Neuronal stem cell (in vitro differentiated cells): ENCODE results near the gene BMPER.

Source experiments
- DNase-seq: peaks from one replicate; pipeline ENCODE4 v3.0.0-alpha.2; 2013; ENCODE audit warnings: low spot score
- H2AFZ ChIP-seq: one replicate; pipeline ENCODE4 v1.6.1; 2013; ENCODE audit warnings: mild to moderate bottlenecking, low read length, inconsistent platforms
- H2AK5ac ChIP-seq: 2 replicates; pipeline ENCODE4 v1.6.1; 2013; ENCODE audit warnings: low read depth, mild to moderate bottlenecking, inconsistent platforms, low read length, moderate library complexity, mixed read lengths
- H2BK120ac ChIP-seq: 2 replicates; pipeline ENCODE4 v1.6.1; 2013; ENCODE audit warnings: low read depth, mild to moderate bottlenecking, inconsistent platforms, low read length, moderate library complexity, mixed read lengths
- H2BK12ac ChIP-seq: one replicate; pipeline ENCODE4 v1.6.1; 2013; ENCODE audit warnings: low read length, inconsistent platforms
- H2BK15ac ChIP-seq: 2 replicates; pipeline ENCODE4 v1.6.1; 2013; ENCODE audit warnings: mild to moderate bottlenecking, low read length, inconsistent platforms, mixed read lengths
- H2BK5ac ChIP-seq: one replicate; pipeline ENCODE4 v1.6.1; 2013; ENCODE audit warnings: inconsistent platforms, mild to moderate bottlenecking, low read length, moderate library complexity
- H3K14ac ChIP-seq: one replicate; pipeline ENCODE4 v1.6.1; 2013; ENCODE audit warnings: low read length, inconsistent platforms
- H3K18ac ChIP-seq: 2 replicates; pipeline ENCODE4 v1.6.1; 2013; ENCODE audit warnings: low read length, inconsistent platforms
- H3K23ac ChIP-seq: 2 replicates; pipeline ENCODE4 v1.6.1; 2013; ENCODE audit warnings: low read depth, mild to moderate bottlenecking, mixed read lengths, low read length, inconsistent platforms; ENCODE audit not compliant: poor library complexity
- H3K27ac ChIP-seq: replicated peaks from 3 replicates; pipeline ENCODE4 v1.5.1; 2013; ENCODE audit warnings: low read length, inconsistent platforms
- H3K27me3 ChIP-seq, 3 experiments: 2 replicates each; pipeline ENCODE4 v1.6.1; 2013; ENCODE audit warnings: low read length in 3 of 3, mild to moderate bottlenecking in 2 of 3, inconsistent platforms in 1 of 3, low read depth in 1 of 3, mixed read lengths in 1 of 3, moderate library complexity in 1 of 3; ENCODE audit not compliant: control insufficient read depth in 3 of 3, insufficient read depth in 3 of 3
- H3K36me3 ChIP-seq, 2 donors: replicated peaks in 1 of 2; 2 replicates each; pipeline ENCODE4 v1.6.1; 2013; ENCODE audit warnings: low read length in 2 of 2; ENCODE audit not compliant: control insufficient read depth in 2 of 2, insufficient read depth in 2 of 2
- H3K4ac ChIP-seq: 2 replicates; pipeline ENCODE4 v1.6.1; 2013; ENCODE audit warnings: inconsistent platforms, mild to moderate bottlenecking, low read length, moderate library complexity
- H3K4me1 ChIP-seq, 2 donors: 1 replicate in 1 of 2; 2 replicates in 1 of 2; pipeline ENCODE4 v1.6.1; 2013; ENCODE audit warnings: low read length in 2 of 2, low read depth in 1 of 2; ENCODE audit not compliant: control insufficient read depth in 2 of 2, insufficient read depth in 1 of 2
- H3K4me2 ChIP-seq: one replicate; pipeline ENCODE4 v1.6.1; 2013; ENCODE audit warnings: mild to moderate bottlenecking, low read length, inconsistent platforms; ENCODE audit not compliant: insufficient read depth, poor library complexity, severe bottlenecking
- H3K4me3 ChIP-seq, 2 donors: 2 replicates each; pipeline ENCODE4 v1.5.1; 2013; ENCODE audit warnings: low read length in 2 of 2, mild to moderate bottlenecking in 2 of 2, inconsistent platforms in 1 of 2, moderate library complexity in 1 of 2
- H3K79me1 ChIP-seq: one replicate; pipeline ENCODE4 v1.6.1; 2013; ENCODE audit warnings: low read depth, mild to moderate bottlenecking, inconsistent platforms, low read length, moderate library complexity
- H3K9ac ChIP-seq: one replicate; pipeline ENCODE4 v1.6.1; 2013; ENCODE audit warnings: mild to moderate bottlenecking, low read depth, low read length, inconsistent platforms; ENCODE audit not compliant: poor library complexity
- H3K9me3 ChIP-seq, 2 donors: replicated peaks in 1 of 2; 2 replicates each; pipeline versions ENCODE3 to v1.6.1; 2013; ENCODE audit warnings: low read length in 2 of 2, mild to moderate bottlenecking in 2 of 2, inconsistent platforms in 1 of 2, low read depth in 1 of 2, mixed read lengths in 1 of 2, moderate library complexity in 1 of 2; ENCODE audit not compliant: control insufficient read depth in 2 of 2, insufficient read depth in 1 of 2
- H4K8ac ChIP-seq: one replicate; pipeline ENCODE4 v1.6.1; 2013; ENCODE audit warnings: low read depth, mild to moderate bottlenecking, inconsistent platforms, low read length, moderate library complexity
- H4K91ac ChIP-seq: one replicate; pipeline ENCODE4 v1.6.1; 2013; ENCODE audit warnings: low read length, low read depth, mild to moderate bottlenecking, inconsistent platforms; ENCODE audit not compliant: poor library complexity
- WGBS, 2 donors: extraction: QIAGEN DNeasy Blood & Tissue Kit; methylation state at CpG; one replicate each; pipeline ENCODE4 v1.1.7; 2013; ENCODE audit warnings: missing lambda C conversion rate in 2 of 2, mixed read lengths in 1 of 2; ENCODE audit not compliant: insufficient read length in 2 of 2, insufficient replicate concordance in 1 of 2; ENCODE audit errors: extremely low coverage in 2 of 2; 5-methylcytosine and 5-hydroxymethylcytosine counted together

The BMPER gene

DNA sequence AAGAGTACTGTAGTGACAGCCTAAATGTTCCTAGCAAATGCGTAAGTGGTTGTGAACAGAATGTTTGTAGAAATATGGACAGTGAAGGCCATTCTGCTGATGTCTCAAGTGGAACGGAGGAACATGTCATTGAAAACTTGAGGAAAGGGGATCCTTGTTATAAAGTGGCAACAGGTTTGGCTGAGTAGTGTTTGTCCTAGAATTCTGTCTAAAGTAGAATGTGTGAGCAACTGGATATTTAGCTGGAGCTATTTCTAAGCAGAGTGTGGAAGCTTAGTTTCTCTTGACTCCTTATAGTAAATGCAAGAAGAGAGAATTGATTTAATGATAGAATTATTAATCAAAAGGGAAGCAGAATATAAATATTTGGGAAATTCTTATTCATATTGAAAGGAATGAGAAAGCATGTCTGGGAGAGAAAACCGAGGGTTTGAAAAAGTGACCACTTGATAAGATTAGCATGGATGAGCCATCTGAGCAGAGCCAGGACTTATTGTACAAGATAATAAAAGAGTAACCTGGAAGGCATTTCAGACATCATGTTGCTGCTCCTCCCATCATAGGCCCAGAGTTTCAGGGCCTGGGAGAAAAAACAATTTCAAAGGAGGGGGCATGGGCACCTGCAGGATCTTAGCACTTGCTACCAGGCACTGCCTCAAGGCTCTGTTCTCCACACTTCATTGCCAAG lies 276.1 kb downstream of the BMPER start:
- no peak overlapping the region for H3K4ac ChIP-seq
- H2BK15ac ChIP-seq, result no peak overlapping the region
- H2BK5ac ChIP-seq, result no peak overlapping the region
- no peak overlapping the region for H4K91ac ChIP-seq
- no peak overlapping the region for H2BK120ac ChIP-seq
- H3K4me3 ChIP-seq, result no peak overlapping the region
- H3K36me3 ChIP-seq, result no peaks in the 10 kb centered on the region
- H3K9me3 ChIP-seq, result no peaks in the 10 kb centered on the region
- H3K18ac ChIP-seq, result no peak overlapping the region
- no peaks in the 10 kb centered on the region for H3K4me1 ChIP-seq
- no peak overlapping the region for H4K8ac ChIP-seq
- no peak overlapping the region for H2AFZ ChIP-seq
- H3K14ac ChIP-seq, result no peak overlapping the region
- no peak overlapping the region for H3K4me2 ChIP-seq
- no CpG with 5 or more reads among the region's 3 CpGs for WGBS, 2 donors
- H3K79me1 ChIP-seq, result no peaks in the 10 kb centered on the region
- no peak overlapping the region for H3K23ac ChIP-seq
- H3K27ac ChIP-seq, result no peak overlapping the region
- no peak overlapping the region for H2AK5ac ChIP-seq
- H3K27me3 ChIP-seq, result no peaks in the 10 kb centered on the region
- DNase-seq, result no peak
- no peak overlapping the region for H3K9ac ChIP-seq
- H2BK12ac ChIP-seq, result no peak overlapping the region

GRCh38 chr7:34184466-34184865 lies 279.1 kb downstream of the BMPER start:
- Histone ChIP-seq H2BK15ac (no peak overlapping the region), H3K9ac (no peak overlapping the region), H3K23ac (no peak overlapping the region), H3K27ac (no peak overlapping the region), H3K4ac (no peak overlapping the region), H4K91ac (no peak overlapping the region), H4K8ac (no peak overlapping the region), H3K4me2 (no peak overlapping the region), H2BK5ac (no peak overlapping the region), H3K79me1 (no peaks in the 10 kb centered on the region), H3K36me3 (no peaks in the 10 kb centered on the region), H3K9me3 (no peaks in the 10 kb centered on the region), H3K27me3 (no peaks in the 10 kb centered on the region), H3K14ac (no peak overlapping the region), H2BK120ac (no peak overlapping the region), H3K4me1 (no peaks in the 10 kb centered on the region), H2AFZ (no peak overlapping the region), H3K18ac (no peak overlapping the region), H3K4me3 (no peak overlapping the region), H2AK5ac (no peak overlapping the region), H2BK12ac (no peak overlapping the region)
- whole genome bisulfite sequencing, 2 donors, result no CpG with 5 or more reads among the region's 1 CpG
- DNase-seq, result no peak

DNA sequence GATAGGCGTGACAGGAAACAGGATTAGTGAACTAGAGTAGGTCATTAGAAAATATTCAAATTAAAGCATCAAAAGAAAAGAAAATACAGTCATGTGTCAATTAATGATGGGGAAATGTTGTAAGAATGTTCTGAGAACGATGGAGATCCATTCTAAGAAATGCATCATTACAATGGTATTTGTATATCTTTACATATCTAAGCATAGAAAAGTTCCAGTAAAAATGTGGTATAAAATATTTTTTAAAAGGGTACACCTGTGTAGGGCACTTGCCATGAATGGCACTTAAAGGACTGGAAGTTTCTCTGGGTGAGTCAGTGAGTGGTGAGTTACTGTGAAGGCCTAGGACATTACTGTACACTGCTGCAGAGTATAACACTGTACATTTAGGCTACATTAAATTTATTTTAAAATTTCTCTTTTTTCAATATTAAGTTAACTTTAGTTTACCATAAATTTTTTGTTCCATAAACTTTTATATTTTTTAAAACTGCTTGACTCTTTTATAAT lies 282.5 kb downstream of the BMPER start:
- no peak overlapping the region for H3K4me2 ChIP-seq
- H3K9me3 ChIP-seq, result no peaks in the 10 kb centered on the region
- no peak overlapping the region for H4K91ac ChIP-seq
- no peak overlapping the region for H2AFZ ChIP-seq
- WGBS, 2 donors, result no CpG with 5 or more reads among the region's 2 CpGs
- H2BK15ac ChIP-seq, result no peak overlapping the region
- H3K4me1 ChIP-seq, result peaks cover 0 to 11% of the 10 kb centered on the region in 2 donors
- no peak overlapping the region for H2BK12ac ChIP-seq
- no peak overlapping the region for H3K18ac ChIP-seq
- H2AK5ac ChIP-seq, result no peak overlapping the region
- no peak overlapping the region for H4K8ac ChIP-seq
- no peak overlapping the region for H2BK5ac ChIP-seq
- H3K79me1 ChIP-seq, result no peaks in the 10 kb centered on the region
- H3K27ac ChIP-seq, result no peak overlapping the region
- no peak overlapping the region for H3K4me3 ChIP-seq
- H3K27me3 ChIP-seq, result no peaks in the 10 kb centered on the region
- H3K4ac ChIP-seq, result no peak overlapping the region
- no peak overlapping the region for H3K14ac ChIP-seq
- DNase-seq, result no peak
- H3K36me3 ChIP-seq, result no peaks in the 10 kb centered on the region
- no peak overlapping the region for H2BK120ac ChIP-seq
- no peak overlapping the region for H3K23ac ChIP-seq
- H3K9ac ChIP-seq, result no peak overlapping the region

GRCh38 chr7:34189031-34189430 lies 283.7 kb downstream of the BMPER start:
- WGBS, 2 donors, result no CpG with 5 or more reads among the region's 3 CpGs
- H3K27ac ChIP-seq, result no peak overlapping the region
- H2BK15ac ChIP-seq, result no peak overlapping the region

More at GRCh38 chr7:34189031-34189430, 283.7 kb downstream of the BMPER start:
- Histone ChIP-seq H2AFZ (no peak overlapping the region), H2BK5ac (no peak overlapping the region), H2BK12ac (no peak overlapping the region), H3K36me3 (no peaks in the 10 kb centered on the region), H2AK5ac (no peak overlapping the region), H4K91ac (no peak overlapping the region), H4K8ac (no peak overlapping the region), H3K27me3 (no peaks in the 10 kb centered on the region), H3K4ac (no peak overlapping the region), H3K9ac (no peak overlapping the region), H2BK120ac (no peak overlapping the region), H3K4me1 (peaks cover 0 to 11% of the 10 kb centered on the region in 2 donors), H3K23ac (no peak overlapping the region), H3K79me1 (no peaks in the 10 kb centered on the region), H3K18ac (no peak overlapping the region), H3K14ac (no peak overlapping the region), H3K4me2 (no peak overlapping the region), H3K4me3 (no peak overlapping the region), H3K9me3 (no peaks in the 10 kb centered on the region)
- no peak for DNase-seq
